Prostate gland (tissue), 2 donors: ENCODE measurements around the gene GSG1L. TPM values are rescaled to one million over a fixed set of nuclear protein-coding genes. Genes with fewer than 3 reads are reported as not detected.

Source experiments
- DNase-seq: peaks from one replicate; pipeline ENCODE4 v3.0.0-alpha.2; 2019; ENCODE audit warnings: low spot score
- H3K27ac ChIP-seq, 2 donors: fragments of 200-600 bp; sonication (generic); 2 replicates each; pipeline ENCODE4 v1.5.1; 2017 to 2019
- H3K27me3 ChIP-seq: fragments of 200-600 bp; sonication (generic); replicated peaks from 2 replicates; pipeline ENCODE4 v1.5.1; 2019; ENCODE audit not compliant: insufficient read depth
- H3K36me3 ChIP-seq, 2 donors: fragments of 200-600 bp; sonication (generic); 1 replicate in 1 of 2; 2 replicates in 1 of 2; pipeline versions ENCODE4 v1.5.1 to v1.8.1; 2017 to 2019
- H3K4me1 ChIP-seq: fragments of 200-600 bp; sonication (generic); replicated peaks from 2 replicates; pipeline ENCODE4 v1.5.1; 2019
- H3K4me3 ChIP-seq, 2 donors: fragments of 200-600 bp; sonication (generic); 2 replicates each; pipeline ENCODE4 v1.5.1; 2017 to 2019
- H3K9me3 ChIP-seq: fragments of 200-600 bp; sonication (generic); 2 replicates; pipeline ENCODE4 v1.5.1; 2017
- POLR2A ChIP-seq: fragments of 450-650 bp; IDR thresholded peaks from one replicate; pipeline ENCODE4 v1.6.1; 2016; ENCODE audit warnings: antibody characterized with exemption, mild to moderate bottlenecking
- POLR2AphosphoS5 ChIP-seq: sonication (generic); formaldehyde crosslinking; IDR thresholded peaks from one replicate; pipeline ENCODE4 v1.6.1; 2017; ENCODE audit warnings: antibody characterized with exemption
- WGBS: methylation state at CpG from one replicate; pipeline ENCODE4 v1.1.5; 2018; 5-methylcytosine and 5-hydroxymethylcytosine counted together
- intact Hi-C: fragments of 100-400 bp; cut with DNase I; formaldehyde crosslinking; loops from one replicate; pipeline ENCODE4 v1.14.2; 2022
- total RNA-seq, 2 donors: library from RNA; depleted of rRNA; stranded (reverse); fragments of >200 nt; gene quantifications; one replicate each; pipeline ENCODE4 v1.1.0, GENCODE V29; 2016
- TF ChIP-seq, protein P1 (sequence below), 4 experiments: fragments of 200-600 bp in 2 of 4; fragments of 450-650 bp in 2 of 4; sonication (generic) in 2 of 4; IDR thresholded peaks; 1 replicate in 3 of 4; 2 replicates in 1 of 4; pipeline ENCODE4 v1.5.1; 2016 to 2019; ENCODE audit warnings: antibody characterized with exemption in 4 of 4, mild to moderate bottlenecking in 2 of 4, moderate library complexity in 2 of 4

GSG1L gene
- total RNA-seq, 2 donors from 2014 or later: 0.91 TPM; not detected in 1

DNA sequence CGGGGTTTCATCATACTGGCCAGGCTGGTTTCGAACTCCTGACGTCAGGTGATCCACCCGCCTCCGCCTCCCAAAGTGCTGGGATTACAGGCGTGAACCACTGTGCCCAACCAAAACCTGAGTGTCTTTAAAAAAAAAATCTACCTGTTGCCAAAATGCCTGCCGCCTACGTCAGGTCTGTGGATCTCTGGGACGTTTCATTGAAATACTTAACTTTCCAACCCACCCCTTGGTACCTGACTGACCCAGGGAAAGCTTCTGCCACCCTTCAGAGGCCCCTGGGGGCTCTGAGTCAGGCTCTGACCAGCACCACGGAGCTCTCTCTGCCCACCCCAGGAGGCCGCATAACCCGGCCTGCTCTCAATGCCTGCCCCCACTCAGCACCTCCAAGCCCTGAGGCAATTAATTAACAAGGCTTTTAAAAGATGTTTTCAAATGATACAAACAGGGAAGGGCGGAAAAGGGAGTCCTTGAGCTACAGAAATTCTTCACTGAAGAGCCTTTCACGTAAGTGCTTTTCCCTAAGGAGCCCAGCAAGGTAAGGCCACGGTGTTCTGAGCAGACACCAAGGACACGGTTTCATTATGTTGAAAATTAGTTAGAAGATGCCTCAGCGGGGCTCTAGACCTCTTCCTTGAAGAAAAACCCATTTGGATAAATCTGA is 29.3 kb upstream of the GSG1L start:
- no peak for TF ChIP-seq POLR2AphosphoS5
- no peaks in the 10 kb centered on the region for H3K4me1 ChIP-seq
- H3K4me3 ChIP-seq: no peak overlapping the region
- DNase-seq: no peak
- H3K27ac ChIP-seq: no peak overlapping the region
- WGBS: 41% methylated on average over 17 of the region's 17 CpGs
- intact Hi-C loops: no loop called here
- H3K9me3 ChIP-seq: no peaks in the 10 kb centered on the region
- no peaks in the 10 kb centered on the region for H3K27me3 ChIP-seq
- no peaks in the 10 kb centered on the region for H3K36me3 ChIP-seq

DNA sequence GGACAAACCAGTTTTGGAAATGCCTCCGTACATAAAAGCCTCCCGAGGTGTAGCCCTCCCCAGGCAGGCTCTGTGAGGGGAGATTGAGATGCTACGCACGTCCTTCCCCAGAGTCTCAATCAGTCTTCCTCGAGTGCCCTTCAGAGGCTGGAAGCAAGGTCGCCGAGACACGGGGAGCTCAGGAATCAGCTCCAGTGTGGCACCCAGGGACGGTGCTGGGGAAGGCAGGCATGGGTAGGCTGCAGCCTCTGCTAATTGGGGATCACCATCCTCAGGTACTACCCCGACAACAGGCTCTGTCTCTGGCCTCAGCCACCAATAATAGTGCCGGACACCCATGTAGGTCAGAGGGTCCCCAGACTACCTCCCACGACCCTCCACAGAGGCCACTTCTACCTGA is 28.1 kb upstream of the GSG1L start:
- H3K27ac ChIP-seq: no peak overlapping the region
- H3K36me3 ChIP-seq: no peaks in the 10 kb centered on the region
- H3K9me3 ChIP-seq: no peaks in the 10 kb centered on the region
- 90% methylated on average over 12 of the region's 12 CpGs for WGBS
- H3K27me3 ChIP-seq: no peaks in the 10 kb centered on the region
- no peak overlapping the region for H3K4me3 ChIP-seq
- no peaks in the 10 kb centered on the region for H3K4me1 ChIP-seq
- intact Hi-C loops: no loop called here
- DNase-seq: no peak
- TF ChIP-seq POLR2AphosphoS5 (no peak), POLR2A (no peak)
- TF ChIP-seq, protein P1, sequence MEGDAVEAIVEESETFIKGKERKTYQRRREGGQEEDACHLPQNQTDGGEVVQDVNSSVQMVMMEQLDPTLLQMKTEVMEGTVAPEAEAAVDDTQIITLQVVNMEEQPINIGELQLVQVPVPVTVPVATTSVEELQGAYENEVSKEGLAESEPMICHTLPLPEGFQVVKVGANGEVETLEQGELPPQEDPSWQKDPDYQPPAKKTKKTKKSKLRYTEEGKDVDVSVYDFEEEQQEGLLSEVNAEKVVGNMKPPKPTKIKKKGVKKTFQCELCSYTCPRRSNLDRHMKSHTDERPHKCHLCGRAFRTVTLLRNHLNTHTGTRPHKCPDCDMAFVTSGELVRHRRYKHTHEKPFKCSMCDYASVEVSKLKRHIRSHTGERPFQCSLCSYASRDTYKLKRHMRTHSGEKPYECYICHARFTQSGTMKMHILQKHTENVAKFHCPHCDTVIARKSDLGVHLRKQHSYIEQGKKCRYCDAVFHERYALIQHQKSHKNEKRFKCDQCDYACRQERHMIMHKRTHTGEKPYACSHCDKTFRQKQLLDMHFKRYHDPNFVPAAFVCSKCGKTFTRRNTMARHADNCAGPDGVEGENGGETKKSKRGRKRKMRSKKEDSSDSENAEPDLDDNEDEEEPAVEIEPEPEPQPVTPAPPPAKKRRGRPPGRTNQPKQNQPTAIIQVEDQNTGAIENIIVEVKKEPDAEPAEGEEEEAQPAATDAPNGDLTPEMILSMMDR (IDR thresholded peaks at IDR 0.05): no peak

DNA sequence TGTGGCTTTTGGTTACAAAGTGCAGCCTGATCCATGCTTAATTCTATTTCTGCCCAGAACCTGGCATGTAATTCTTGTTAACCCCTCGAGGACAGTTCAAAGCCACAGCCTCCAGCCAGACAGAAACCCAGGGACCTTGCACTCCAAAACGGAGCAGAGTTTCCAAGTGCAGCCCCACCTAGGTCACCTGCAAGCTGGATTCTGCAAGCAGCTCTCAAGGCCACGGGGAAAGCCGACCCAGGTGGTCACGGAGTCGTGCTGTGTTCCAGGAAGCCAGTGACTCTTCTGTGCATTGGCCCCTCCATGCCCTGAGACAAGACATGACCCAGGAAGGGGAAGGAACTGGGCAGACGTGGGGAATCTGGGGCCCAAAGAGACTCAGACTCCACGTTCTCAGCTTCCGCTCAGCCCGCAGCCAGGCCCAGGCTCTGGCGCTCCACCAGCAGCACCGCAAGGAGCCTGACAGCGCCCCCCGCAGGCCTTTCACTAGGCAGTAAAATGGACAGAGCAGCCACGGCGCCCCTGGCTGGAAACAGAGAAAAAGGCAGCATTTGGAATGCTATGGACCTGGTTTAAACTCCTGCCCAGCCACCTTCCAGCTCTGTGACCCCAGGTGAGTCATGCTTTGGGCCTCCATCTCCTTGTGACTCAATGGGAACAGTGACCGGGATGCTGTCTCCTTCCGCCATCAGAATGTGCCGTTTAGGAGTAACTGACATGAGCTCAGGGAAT is 27.3 kb upstream of the GSG1L start:
- Histone ChIP-seq H3K36me3 (no peaks in the 10 kb centered on the region), H3K27me3 (no peaks in the 10 kb centered on the region), H3K27ac (no peak overlapping the region), H3K4me1 (no peaks in the 10 kb centered on the region), H3K9me3 (no peaks in the 10 kb centered on the region), H3K4me3 (no peak overlapping the region)
- intact Hi-C loops: no loop called here
- DNase-seq: no peak
- TF ChIP-seq POLR2A (no peak), POLR2AphosphoS5 (no peak)
- TF ChIP-seq, protein P1 (IDR thresholded peaks at IDR 0.05): no peak
- 76% methylated on average over 19 of the region's 19 CpGs for WGBS

DNA sequence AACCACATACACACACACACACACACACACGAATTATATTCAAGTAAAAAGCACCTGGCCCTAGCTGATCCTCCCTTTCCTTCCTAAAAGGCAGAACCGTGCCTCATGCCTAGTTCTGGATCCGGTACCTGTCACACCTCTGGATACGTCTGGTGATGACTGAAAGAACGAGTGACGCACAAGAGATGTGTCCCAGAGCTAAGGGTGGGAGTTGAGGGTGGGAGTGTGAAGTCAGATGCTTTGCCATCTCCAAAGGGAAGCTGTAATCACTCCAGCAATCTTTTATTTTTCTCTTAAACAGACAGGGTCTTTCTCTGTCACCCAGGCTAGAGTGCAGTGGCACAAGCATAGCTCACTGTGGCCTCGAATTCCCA is 26.5 kb upstream of the GSG1L start:
- TF ChIP-seq POLR2AphosphoS5 (no peak), POLR2A (no peak)
- TF ChIP-seq, protein P1 (IDR thresholded peaks at IDR 0.05): no peak
- Histone ChIP-seq H3K4me3 (no peak overlapping the region), H3K27me3 (no peaks in the 10 kb centered on the region), H3K36me3 (no peaks in the 10 kb centered on the region), H3K27ac (no peak overlapping the region), H3K4me1 (no peaks in the 10 kb centered on the region), H3K9me3 (no peaks in the 10 kb centered on the region)
- no peak for DNase-seq
- intact Hi-C loops: no loop called here
- 88% methylated on average over 7 of the region's 7 CpGs for WGBS

DNA sequence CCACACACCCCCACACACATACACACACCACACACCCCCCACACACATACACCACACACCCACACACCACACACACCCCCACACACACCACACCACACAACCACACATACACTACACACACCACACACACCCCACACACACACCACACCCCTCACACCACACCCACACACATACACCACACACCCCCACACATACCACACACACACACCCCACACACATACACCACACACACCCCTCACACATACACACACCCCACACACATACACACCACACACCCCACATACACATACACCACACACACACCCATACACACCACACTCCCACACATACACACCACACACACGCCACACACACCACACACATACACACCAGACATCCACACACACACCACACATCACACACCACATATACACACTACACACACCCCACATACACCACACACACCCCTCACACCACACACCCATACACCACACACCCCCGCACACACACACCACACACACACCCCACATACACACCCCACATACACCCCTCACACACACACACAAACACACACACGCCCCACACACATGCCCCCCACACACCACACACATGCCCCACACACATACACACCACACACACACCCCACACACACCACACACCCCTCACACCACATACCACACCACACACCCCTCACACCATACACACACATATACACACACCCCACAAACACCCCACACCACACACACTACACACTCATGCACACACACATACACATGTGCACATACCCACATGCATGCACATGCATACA is 25.9 kb upstream of the GSG1L start:
- no peak overlapping the region for H3K27ac ChIP-seq
- no peaks in the 10 kb centered on the region for H3K36me3 ChIP-seq
- H3K27me3 ChIP-seq: no peaks in the 10 kb centered on the region
- no peak for DNase-seq
- H3K9me3 ChIP-seq: no peaks in the 10 kb centered on the region
- no peaks in the 10 kb centered on the region for H3K4me1 ChIP-seq
- intact Hi-C loops: no loop called here
- H3K4me3 ChIP-seq: no peak overlapping the region
- WGBS: 91% methylated on average over 3 of the region's 3 CpGs
- TF ChIP-seq POLR2AphosphoS5 (no peak), POLR2A (no peak)
- TF ChIP-seq, protein P1 (IDR thresholded peaks at IDR 0.05): no peak
